Activated T-cell treated with anti-CD3 and anti-CD28 coated beads for 48 hours (primary cell): ENCODE results near the gene ZIC4.

Experiments
- DNase-seq: peaks from one replicate; pipeline ENCODE4 v3.0.0-alpha.2; 2020; ENCODE audit warnings: low read depth

ZIC4 gene

GRCh38 chr3:147406028-147406931, at the start of gene ZIC4:
TSS of gene ZIC4 (minus strand) at chr3:147406543. CDS start at chr3:147402797, 3,746 bp downstream.
- DNase-seq, result no peak

GRCh38 chr3:147449669-147450068, 43.3 kb upstream of the ZIC4 start:
- DNase-seq, result no peak

- no peak for DNase-seq
Observed at GRCh38 chr3:147447224-147447623, 40.9 kb upstream of the ZIC4 start.

GRCh38 chr3:147431751-147432150, 25.4 kb upstream of the ZIC4 start:
- no peak for DNase-seq

GRCh38 chr3:147428754-147429153, 22.4 kb upstream of the ZIC4 start:
- no peak for DNase-seq

- DNase-seq, result no peak
Observed at GRCh38 chr3:147428326-147428725, 22.0 kb upstream of the ZIC4 start.

GRCh38 chr3:147427746-147428145, 21.4 kb upstream of the ZIC4 start:
- no peak for DNase-seq

- DNase-seq, result no peak
Observed at GRCh38 chr3:147426931-147427330, 20.6 kb upstream of the ZIC4 start.

- no peak for DNase-seq
Observed at GRCh38 chr3:147425388-147425850, 19.1 kb upstream of the ZIC4 start.

- DNase-seq, result no peak
Observed at GRCh38 chr3:147424581-147425387, 18.4 kb upstream of the ZIC4 start.

- no peak for DNase-seq
Observed at GRCh38 chr3:147423798-147424580, 17.6 kb upstream of the ZIC4 start.

- DNase-seq, result no peak
Observed at GRCh38 chr3:147423537-147423797, 17.1 kb upstream of the ZIC4 start.

- DNase-seq, result no peak
Observed at GRCh38 chr3:147422601-147423536, 16.5 kb upstream of the ZIC4 start.

- DNase-seq, result no peak
Observed at GRCh38 chr3:147422196-147422595, 15.9 kb upstream of the ZIC4 start.

GRCh38 chr3:147421184-147421912, 15.0 kb upstream of the ZIC4 start:
- no peak for DNase-seq

GRCh38 chr3:147420353-147421183, 14.2 kb upstream of the ZIC4 start:
- no peak for DNase-seq

GRCh38 chr3:147419781-147420224, 13.5 kb upstream of the ZIC4 start:
- DNase-seq, result no peak

GRCh38 chr3:147418808-147419701, 12.7 kb upstream of the ZIC4 start:
- no peak for DNase-seq

GRCh38 chr3:147418371-147418781, 12.0 kb upstream of the ZIC4 start:
- DNase-seq, result no peak
